OCI-LY1 (cell line): ENCODE results near the gene SUPT20HL2.
"Not testable (repeated sequence)": the region's sequence is repeated elsewhere in the genome, so short reads cannot be mapped to it uniquely, and the experiment has no call there.

Source experiments
- H2AFZ ChIP-seq: fragments of 200-600 bp; sonication (generic), shearing (Covaris generic); 2 replicates; pipeline ENCODE4 v1.6.0; 2014; ENCODE audit warnings: antibody characterized with exemption, mild to moderate bottlenecking, low read length
- H3F3A ChIP-seq: fragments of 200-600 bp; sonication (generic), shearing (Covaris generic); 2 replicates; pipeline ENCODE4 v1.6.0; 2014; ENCODE audit warnings: mild to moderate bottlenecking, antibody characterized with exemption, low read length, moderate library complexity; ENCODE audit not compliant: insufficient read depth
- H3K27ac ChIP-seq: fragments of 200-600 bp; sonication (generic); 2 replicates; pipeline ENCODE4 v1.5.1; 2014; ENCODE audit warnings: low read length, mixed run types, mild to moderate bottlenecking, low read depth; ENCODE audit not compliant: poor library complexity, severe bottlenecking
- H3K27me3 ChIP-seq: fragments of 200-600 bp; sonication (generic); 2 replicates; pipeline ENCODE4 v1.6.0; 2014; ENCODE audit warnings: antibody characterized with exemption, mild to moderate bottlenecking, low read length, moderate library complexity; ENCODE audit not compliant: insufficient read depth
- H3K36me3 ChIP-seq: fragments of 200-600 bp; sonication (generic); 2 replicates; pipeline ENCODE4 v1.6.1; 2014; ENCODE audit warnings: mild to moderate bottlenecking, antibody characterized with exemption, low read length, moderate library complexity, mixed read lengths; ENCODE audit not compliant: insufficient read depth
- H3K4me1 ChIP-seq: fragments of 200-600 bp; sonication (generic); 2 replicates; pipeline ENCODE4 v1.5.1; 2014; ENCODE audit warnings: mild to moderate bottlenecking, low read length, moderate library complexity; ENCODE audit not compliant: insufficient read depth, severe bottlenecking
- H3K4me2 ChIP-seq: fragments of 200-600 bp; sonication (generic), shearing (Covaris generic); 2 replicates; pipeline ENCODE4 v1.6.1; 2014; ENCODE audit warnings: low read length
- H3K4me3 ChIP-seq: fragments of 200-600 bp; sonication (generic); 2 replicates; pipeline ENCODE4 v1.5.1; 2014; ENCODE audit warnings: low read length, low read depth, mild to moderate bottlenecking, mixed read lengths; ENCODE audit not compliant: poor library complexity, severe bottlenecking
- H3K79me2 ChIP-seq: fragments of 200-600 bp; shearing (Covaris generic); 2 replicates; pipeline ENCODE4 v1.6.1; 2016; ENCODE audit warnings: mixed run types, low read length, mixed read lengths; ENCODE audit not compliant: insufficient read depth
- H3K9ac ChIP-seq: fragments of 200-600 bp; sonication (generic), shearing (Covaris generic); 2 replicates; pipeline ENCODE4 v1.6.1; 2014; ENCODE audit warnings: mild to moderate bottlenecking, low read length, mixed read lengths
- H3K9me2 ChIP-seq: fragments of 200-600 bp; sonication (generic), shearing (Covaris generic); 2 replicates; pipeline ENCODE4 v1.6.1; 2014; ENCODE audit warnings: low read depth, mild to moderate bottlenecking, low read length, mixed read lengths
- H3K9me3 ChIP-seq: fragments of 200-600 bp; shearing (Covaris generic); 2 replicates; pipeline ENCODE4 v1.6.1; 2014; ENCODE audit warnings: low read length, mixed read lengths
- H4K20me1 ChIP-seq: fragments of 200-600 bp; sonication (generic), shearing (Covaris generic); 2 replicates; pipeline ENCODE4 v1.6.0; 2016; ENCODE audit warnings: mild to moderate bottlenecking, low read length; ENCODE audit not compliant: insufficient read depth
- CTCF ChIP-seq: fragments of 200-600 bp; sonication (generic), shearing (Covaris generic); IDR thresholded peaks from 2 replicates; pipeline ENCODE4 v1.5.1; 2017; ENCODE audit warnings: mild to moderate bottlenecking, antibody characterized with exemption, low read length, moderate library complexity, mixed read lengths
- EZH2 ChIP-seq: fragments of 200-600 bp; sonication (generic), shearing (Covaris generic); IDR thresholded peaks from 2 replicates; pipeline ENCODE4 v1.8.0; 2017; ENCODE audit warnings: borderline replicate concordance, mixed run types, mild to moderate bottlenecking, antibody characterized with exemption, low read length, moderate library complexity, mixed read lengths

SUPT20HL2 gene

GRCh38 chrX:24314019-24314635, at the start of gene SUPT20HL2:
TSS of gene SUPT20HL2 (minus strand) at chrX:24314069. CDS start at chrX:24313315, 754 bp downstream.
- TF ChIP-seq EZH2 (no peak), CTCF (no peak)
- H3K27ac ChIP-seq, result no peak within 1 kb of the TSS
- no peaks in the 10 kb centered on the region for H3K79me2 ChIP-seq
- no peaks in the 10 kb centered on the region for H3F3A ChIP-seq
- H3K9ac ChIP-seq, result no peak within 1 kb of the TSS
- no peaks in the 10 kb centered on the region for H3K9me2 ChIP-seq
- H3K4me2 ChIP-seq, result no peak within 1 kb of the TSS
- H3K4me1 ChIP-seq, result no peaks in the 10 kb centered on the region
- H4K20me1 ChIP-seq, result no peaks in the 10 kb centered on the region
- H3K27me3 ChIP-seq, result no peaks in the 10 kb centered on the region
- H2AFZ ChIP-seq, result no peak within 1 kb of the TSS
- H3K4me3 ChIP-seq, result no peak within 1 kb of the TSS
- H3K9me3 ChIP-seq, result no peaks in the 10 kb centered on the region
- H3K36me3 ChIP-seq, result no peaks in the 10 kb centered on the region

- H3K27ac ChIP-seq, H3K4me1 ChIP-seq, H2AFZ ChIP-seq, H3K79me2 ChIP-seq, H3K4me3 ChIP-seq, H3K4me2 ChIP-seq, H3K27me3 ChIP-seq, H3K9ac ChIP-seq, H3F3A ChIP-seq, H3K36me3 ChIP-seq, H4K20me1 ChIP-seq, H3K9me2 ChIP-seq, H3K9me3 ChIP-seq: not testable (repeated sequence)
Observed at GRCh38 chrX:24362089-24362745, 48.3 kb upstream of the SUPT20HL2 start.

GRCh38 chrX:24360272-24360671, 46.4 kb upstream of the SUPT20HL2 start, which contains the start of gene SUPT20HL1:
TSS of gene SUPT20HL1 (plus strand) at chrX:24360639. CDS start at chrX:24362761, 2,122 bp downstream.
- no peaks in the 10 kb centered on the region for H3K79me2 ChIP-seq
- H3K9me2 ChIP-seq, result no peaks in the 10 kb centered on the region

More at GRCh38 chrX:24360272-24360671, 46.4 kb upstream of the SUPT20HL2 start, which contains the start of gene SUPT20HL1:
- Histone ChIP-seq H3K9me3 (no peaks in the 10 kb centered on the region), H3K9ac (no peak within 1 kb of the TSS), H3K4me1 (no peaks in the 10 kb centered on the region), H3K4me3 (no peak within 1 kb of the TSS), H3K4me2 (no peak within 1 kb of the TSS), H3K27me3 (no peaks in the 10 kb centered on the region), H4K20me1 (no peaks in the 10 kb centered on the region), H3F3A (no peaks in the 10 kb centered on the region), H2AFZ (no peak within 1 kb of the TSS), H3K36me3 (no peaks in the 10 kb centered on the region), H3K27ac (no peak within 1 kb of the TSS)
- TF ChIP-seq EZH2 (no peak), CTCF (no peak)
